ENCODE data around the gene RESF1. TPM values are rescaled to one million over a fixed set of nuclear protein-coding genes. Genes with fewer than 3 reads are reported as not detected.

The RESF1 gene
- total and polyA plus RNA-seq, 7 experiments from 2014 or later, result 141 to 490 (median 168) TPM

DNA sequence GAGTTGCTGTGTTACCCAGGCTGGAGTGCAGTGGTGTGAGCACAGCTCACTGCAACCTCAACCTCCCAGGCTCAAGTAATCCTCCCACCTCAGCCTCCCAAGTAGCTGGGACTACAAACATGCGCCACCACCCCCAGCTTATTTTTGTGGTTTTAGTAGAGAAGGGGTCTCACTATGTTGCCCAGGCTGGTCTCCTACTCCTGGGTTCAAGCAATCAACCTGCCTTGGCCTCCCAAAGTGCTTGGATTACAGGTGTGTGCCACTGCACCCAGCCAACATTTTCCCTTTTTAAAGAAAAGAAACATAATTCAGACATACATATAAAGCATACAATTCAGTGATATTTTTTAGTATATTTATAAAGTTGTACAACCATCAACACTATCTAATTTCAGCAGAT lies 44.4 kb downstream of the RESF1 start:
- Histone ChIP-seq H3K4me3 (ENCODE audit: low read length) (no peak overlapping the region), H3K4me1 (ENCODE audit: control insufficient read depth in 2 of 2, insufficient read depth in 2 of 2, low read length in 2 of 2) (no peaks in the 10 kb centered on the region), H3K27ac (ENCODE audit: low read depth, low read length) (no peak overlapping the region), H3K27me3 (ENCODE audit: control insufficient read depth in 2 of 2, insufficient read depth in 2 of 2, low read length in 2 of 2) (no peaks in the 10 kb centered on the region), H3K36me3 (ENCODE audit: control insufficient read depth in 2 of 3, insufficient read depth in 3 of 3, low read length in 3 of 3) (peaks cover 0 to 26% (median 6%) of the 10 kb centered on the region in 3 experiments), H3K9me3 (ENCODE audit: control insufficient read depth in 2 of 3, low read length in 3 of 3) (peaks cover 0 to 4% (median 0%) of the 10 kb centered on the region in 3 experiments)
- Mint-ChIP-seq H3K4me3 (no peak overlapping the region), H3K27ac (peak overlapping the region in 5 of 9 donors; percentile 36 to 81 (median 48)), H3K36me3 (peaks cover 0 to 44% (median 40%) of the 10 kb centered on the region in 5 donors), H3K27me3 (no peaks in the 10 kb centered on the region), H3K9me3 (peaks cover 0 to 7% (median 2%) of the 10 kb centered on the region in 11 donors), H3K4me1 (peaks cover 0 to 11% (median 8%) of the 10 kb centered on the region in 7 donors)
- DNase-seq, result no peak
- no peak for ATAC-seq
- POLR2A ChIA-PET, result interaction anchor here (1.1 to 2.5 kb wide), 3 partner anchors 10 to 23 kb away, joined by 3 to 13 read pairs (median 5); no protein-coding TSS in a partner anchor
- CTCF ChIA-PET, result interaction anchor here (0.6 to 0.7 kb wide), 2 partner anchors 13 to 580 kb away, joined by 3 read pairs; no protein-coding TSS in a partner anchor
- intact Hi-C loops (cut with micrococcal nuclease), result no loop called here

DNA sequence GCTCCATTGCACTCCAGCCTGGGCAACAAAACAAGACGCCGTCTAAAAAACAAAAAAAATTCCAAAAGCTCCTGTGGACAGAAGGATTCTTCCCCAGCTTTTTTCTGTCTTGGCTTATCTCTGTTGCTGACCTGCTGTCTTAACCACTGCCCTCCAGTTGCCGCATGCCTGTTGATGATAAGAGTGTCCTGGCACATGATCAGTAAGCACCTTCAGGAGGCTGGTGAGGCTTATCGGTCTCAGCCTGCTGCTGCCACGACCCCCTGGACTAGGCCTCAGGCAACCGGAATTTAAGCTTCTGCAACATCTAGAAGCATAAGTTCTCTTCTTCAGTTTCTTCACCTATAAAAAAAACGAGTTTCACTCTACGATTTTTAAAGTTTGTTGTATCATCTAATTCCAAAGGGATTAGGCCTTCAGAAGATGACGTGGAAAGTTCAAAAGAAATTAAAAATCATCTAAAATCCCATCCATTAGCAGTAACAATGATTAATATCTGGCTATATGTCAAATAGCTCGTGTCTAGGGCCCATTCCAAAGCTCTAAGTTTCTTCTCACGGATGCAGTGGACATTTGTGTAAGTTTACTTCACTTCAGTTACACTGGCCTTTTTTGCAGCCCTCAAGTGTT lies 46.4 kb downstream of the RESF1 start:
- ChIA-PET POLR2A (interaction anchor here (0.6 to 1.7 kb wide), 2 partner anchors 16 to 47 kb away, joined by 3 to 4 read pairs; no protein-coding TSS in a partner anchor), CTCF (interaction anchor here (0.6 to 0.7 kb wide), 2 partner anchors 1285 to 1299 kb away, joined by 3 read pairs; no protein-coding TSS in a partner anchor)
- ATAC-seq (no peak), DNase-seq (no peak)
- intact Hi-C loops (cut with micrococcal nuclease), result no loop called here
- Mint-ChIP-seq H3K27me3 (no peaks in the 10 kb centered on the region), H3K9me3 (peaks cover 0 to 7% (median 2%) of the 10 kb centered on the region in 11 donors), H3K27ac (peak overlapping the region in 4 of 9 donors; percentile 19 to 81 (median 51)), H3K4me1 (peaks cover 0 to 11% (median 8%) of the 10 kb centered on the region in 7 donors), H3K4me3 (no peak overlapping the region), H3K36me3 (peaks cover 0 to 30% (median 29%) of the 10 kb centered on the region in 5 donors)
- Histone ChIP-seq H3K27me3 (ENCODE audit: control insufficient read depth in 2 of 2, insufficient read depth in 2 of 2, low read length in 2 of 2) (no peaks in the 10 kb centered on the region), H3K4me1 (ENCODE audit: control insufficient read depth in 2 of 2, insufficient read depth in 2 of 2, low read length in 2 of 2) (no peaks in the 10 kb centered on the region), H3K9me3 (ENCODE audit: control insufficient read depth in 2 of 3, low read length in 3 of 3) (no peaks in the 10 kb centered on the region), H3K27ac (ENCODE audit: low read depth, low read length) (no peak overlapping the region), H3K36me3 (ENCODE audit: control insufficient read depth in 2 of 3, insufficient read depth in 3 of 3, low read length in 3 of 3) (peaks cover 0 to 12% (median 0%) of the 10 kb centered on the region in 3 experiments), H3K4me3 (ENCODE audit: low read length) (no peak overlapping the region)

Other genes starting within 250 kb of the RESF1 start
- gene AMN1, start 230.4 kb upstream of the RESF1 start, total RNA-seq, result 10 to 100 TPM in 2 of 5 experiments, 1 to 10 TPM in 3; 4.1 to 22.9 (median 8.1) TPM
- gene AMN1, start 230.4 kb upstream of the RESF1 start, polyA plus RNA-seq, result 10 to 100 TPM; 15.7 to 17.8 TPM
- 10 to 100 TPM; 16.7 to 25.1 (median 18.5) TPM for gene BICD1, start 147.4 kb downstream of the RESF1 start, total RNA-seq
- gene BICD1, start 147.4 kb downstream of the RESF1 start, polyA plus RNA-seq, result 1 to 10 TPM; 6.3 to 9.7 TPM

All from naive thymus-derived CD4-positive, alpha-beta T cell (primary cell).